IPS-NIHi7 (cell line): ENCODE measurements around the gene NENF.

Experiments used
- DNase-seq: peaks from one replicate; pipeline ENCODE4 v3.0.0; 2012; ENCODE audit warnings: mixed read lengths; ENCODE audit errors: extremely low spot score

The NENF gene

GRCh38 chr1:212481438-212481767 is 48.7 kb downstream of the NENF start:
- DNase-seq, result no peak

GRCh38 chr1:212482006-212482636 is 49.4 kb downstream of the NENF start:
- no peak for DNase-seq

- no peak for DNase-seq
These were observed 50.1 kb downstream of the NENF start for GRCh38 chr1:212482637-212483441.

- DNase-seq, result no peak
These were observed 52.2 kb downstream of the NENF start for GRCh38 chr1:212484701-212485570.

- DNase-seq, result no peak
These were observed 52.8 kb downstream of the NENF start for GRCh38 chr1:212485571-212485912.

GRCh38 chr1:212485913-212486618 is 53.3 kb downstream of the NENF start:
- no peak for DNase-seq

GRCh38 chr1:212486619-212486975 is 53.9 kb downstream of the NENF start:
- DNase-seq, result no peak

- no peak for DNase-seq
These were observed 54.6 kb downstream of the NENF start for GRCh38 chr1:212487286-212487685.

GRCh38 chr1:212487774-212488435 is 55.2 kb downstream of the NENF start:
- no peak for DNase-seq

GRCh38 chr1:212488436-212489283 is 55.9 kb downstream of the NENF start:
- DNase-seq, result no peak

- DNase-seq, result no peak
These were observed 56.7 kb downstream of the NENF start for GRCh38 chr1:212489284-212489859.

- no peak for DNase-seq
These were observed 57.6 kb downstream of the NENF start for GRCh38 chr1:212490276-212490675.

GRCh38 chr1:212491454-212491853 is 58.7 kb downstream of the NENF start:
- no peak for DNase-seq
